NCI-H69 (cell line): ENCODE measurements around the gene DDX5.

Source experiments
- DNase-seq: peaks from one replicate; lab custom pipeline; 2025; lab: John Stamatoyannopoulos, UW

The DDX5 gene

DNA sequence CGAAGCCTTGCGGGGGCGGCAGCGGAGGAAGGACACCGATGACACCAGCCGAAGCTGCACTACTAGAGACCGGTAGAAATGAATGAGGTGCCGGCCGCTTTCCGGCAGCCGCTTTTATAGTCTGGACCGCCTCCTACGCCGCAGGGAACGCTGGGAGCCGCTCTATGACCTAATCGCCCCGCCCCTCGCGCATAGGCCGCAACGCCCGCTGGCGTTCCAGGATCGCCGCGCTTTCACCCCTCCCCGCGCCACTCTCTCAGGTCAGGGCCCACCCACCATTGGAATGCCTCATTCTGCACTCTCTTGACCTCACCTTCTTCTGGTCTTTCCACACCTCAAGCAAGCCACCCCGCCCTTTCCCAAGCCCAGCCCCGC is at the start of gene DDX5:
Gene DDX5, minus strand, starts transcription at position 89 of the 375 bp plus-strand sequence. CDS start 170 bp downstream, outside the sequence.
- peak; percentile 99 for DNase-seq

DNA sequence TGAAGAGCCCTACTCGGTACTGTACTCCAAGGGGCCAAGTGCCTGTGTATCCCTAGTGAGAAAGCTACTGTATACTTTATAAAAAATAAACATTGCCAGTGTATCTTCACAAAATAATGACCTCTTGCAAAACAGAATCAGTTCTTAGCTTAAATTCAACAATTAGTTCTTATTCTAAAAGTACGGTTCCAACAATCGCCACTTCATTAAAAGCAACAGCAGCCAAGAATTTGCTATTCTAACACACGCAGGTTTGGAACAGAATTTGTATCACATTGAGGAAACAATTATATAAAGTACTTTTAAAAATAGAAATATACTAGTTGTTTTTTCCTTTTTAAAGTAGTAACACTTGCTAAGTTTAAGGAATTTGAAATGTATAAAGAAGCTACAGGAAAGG is 49.2 kb upstream of the DDX5 start:
- no peak for DNase-seq

DNA sequence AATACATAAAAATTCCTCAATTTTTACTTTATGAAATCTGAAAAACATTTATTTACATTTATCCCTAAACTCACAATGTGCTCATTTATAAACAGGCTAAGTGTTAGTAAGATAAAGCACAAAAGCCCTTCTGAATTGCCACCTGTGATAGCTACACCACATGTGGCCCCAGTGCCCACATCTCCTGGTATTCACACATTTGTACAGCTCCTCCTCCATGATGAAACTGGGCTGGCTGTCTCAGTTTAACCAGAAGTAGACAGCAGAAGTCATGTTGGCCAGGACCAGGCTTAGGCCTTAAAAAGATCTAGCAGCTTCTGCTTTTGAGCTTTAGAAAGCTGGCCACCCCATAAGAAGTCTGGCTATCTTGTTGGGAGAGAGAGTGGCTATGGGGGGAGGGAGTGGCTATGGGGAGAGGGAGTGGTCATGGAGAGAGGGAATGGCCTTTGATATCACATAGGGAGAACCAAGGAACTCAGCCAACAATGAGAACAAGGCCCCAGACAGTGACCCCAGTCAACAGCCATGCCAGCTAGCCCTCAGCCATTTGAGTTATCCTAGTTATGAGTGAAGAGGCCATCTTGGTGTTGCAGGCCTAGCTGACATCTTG is 48.0 kb upstream of the DDX5 start:
- no peak for DNase-seq

DNA sequence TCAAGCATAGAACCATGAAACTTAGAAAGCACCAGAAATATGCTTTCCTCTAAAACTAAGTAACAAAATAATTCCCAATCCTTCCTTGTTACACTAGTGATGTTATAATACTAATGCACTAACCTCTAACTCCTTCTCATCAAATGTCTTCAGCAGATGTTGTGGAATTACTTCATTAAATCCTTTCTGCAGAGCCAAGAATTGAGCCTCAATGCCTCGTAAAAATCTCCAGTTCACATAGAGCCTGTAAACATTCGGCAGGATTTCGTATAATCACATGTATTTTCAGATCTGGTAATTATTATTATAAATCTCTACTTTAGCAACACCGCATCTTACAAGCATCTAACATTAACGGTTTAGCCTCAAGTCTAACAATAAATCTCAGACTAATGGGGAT is 45.4 kb upstream of the DDX5 start:
- no peak for DNase-seq

DNA sequence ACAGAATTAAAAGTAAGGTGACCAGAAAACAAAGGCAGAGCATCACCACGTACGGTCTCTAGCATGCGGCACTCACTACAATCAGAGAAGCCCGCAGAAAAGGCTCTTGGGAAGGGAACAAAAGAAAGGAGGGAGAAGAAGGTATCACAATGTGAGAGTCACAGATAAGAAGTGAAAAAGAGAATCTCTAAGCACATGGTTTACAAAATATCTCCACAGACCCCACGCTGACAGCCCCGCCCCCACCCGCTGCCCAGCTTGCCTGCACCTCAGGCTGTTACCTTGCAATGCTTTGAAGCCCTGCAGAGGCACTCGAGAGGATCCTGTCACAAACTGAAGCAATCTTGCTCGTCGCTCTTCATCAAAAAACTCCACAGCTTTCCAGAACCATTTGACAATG is 41.2 kb upstream of the DDX5 start:
- no peak for DNase-seq

DNA sequence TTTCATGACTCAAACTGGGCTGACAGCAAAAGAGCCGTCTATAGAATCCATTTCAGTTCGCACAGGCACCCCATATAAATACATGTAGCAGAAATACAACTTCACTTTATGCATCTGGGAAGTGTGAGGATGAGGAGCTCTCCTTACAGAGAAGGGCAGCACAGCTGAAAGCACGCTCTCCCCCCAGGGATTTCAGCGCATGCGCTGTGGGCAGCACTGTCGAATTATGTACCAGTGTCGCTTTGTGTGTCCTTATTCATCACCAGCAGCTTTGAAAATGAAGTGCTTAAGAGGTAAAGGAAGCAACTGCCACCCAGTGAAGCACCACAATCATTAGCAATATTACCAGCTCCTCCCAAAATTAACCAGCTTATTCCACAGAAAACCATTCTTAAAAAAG is 40.6 kb upstream of the DDX5 start:
- DNase-seq: no peak

DNA sequence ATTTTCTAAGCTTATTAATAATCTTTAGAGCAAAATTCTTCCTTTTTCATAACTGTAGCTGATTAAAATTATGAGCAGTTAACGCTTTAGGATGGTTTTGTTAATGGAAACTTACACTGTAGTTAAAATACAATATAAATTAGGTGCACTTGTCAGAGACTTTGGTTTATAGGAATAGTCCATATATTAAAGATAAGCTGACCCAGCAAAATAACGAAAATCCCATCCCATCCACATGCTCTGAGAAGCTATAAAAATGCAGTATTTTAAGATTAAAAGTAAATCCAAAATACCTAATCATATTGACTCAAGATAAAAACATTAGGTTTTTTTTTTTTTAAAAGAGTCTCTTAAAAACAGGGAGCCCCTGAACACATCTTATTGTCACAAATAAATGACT is 38.7 kb upstream of the DDX5 start:
- DNase-seq: no peak

DNA sequence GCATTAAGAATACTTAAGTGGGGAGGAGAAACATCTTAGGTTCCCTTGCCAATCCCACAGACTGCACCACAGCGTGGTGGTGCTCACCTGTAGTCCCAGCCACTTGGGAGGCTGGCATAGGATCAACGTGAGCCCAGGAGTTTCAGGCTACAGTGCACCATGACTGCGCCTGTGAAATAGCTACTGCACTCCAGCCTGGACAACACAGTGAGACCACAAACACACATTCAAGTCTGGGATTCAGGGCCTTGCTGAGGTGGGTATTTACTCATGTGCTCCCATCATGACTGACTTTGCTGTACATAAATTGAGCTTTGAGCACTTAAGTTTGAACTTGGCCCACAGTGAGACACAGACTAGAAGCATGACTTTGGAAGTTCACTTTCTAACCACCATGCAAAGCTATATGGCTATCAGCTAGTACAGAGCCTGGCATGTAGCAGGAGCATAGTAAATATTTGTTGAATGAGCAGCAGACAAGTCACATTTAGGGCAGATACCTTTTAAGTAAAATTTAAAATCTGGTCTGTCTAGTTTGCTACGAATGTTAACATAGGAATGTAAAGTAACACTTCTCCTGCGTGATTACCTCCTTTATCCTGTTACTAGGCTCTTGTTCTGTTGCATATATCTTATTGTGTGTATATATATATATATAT is 34.2 kb upstream of the DDX5 start:
- no peak for DNase-seq

DNA sequence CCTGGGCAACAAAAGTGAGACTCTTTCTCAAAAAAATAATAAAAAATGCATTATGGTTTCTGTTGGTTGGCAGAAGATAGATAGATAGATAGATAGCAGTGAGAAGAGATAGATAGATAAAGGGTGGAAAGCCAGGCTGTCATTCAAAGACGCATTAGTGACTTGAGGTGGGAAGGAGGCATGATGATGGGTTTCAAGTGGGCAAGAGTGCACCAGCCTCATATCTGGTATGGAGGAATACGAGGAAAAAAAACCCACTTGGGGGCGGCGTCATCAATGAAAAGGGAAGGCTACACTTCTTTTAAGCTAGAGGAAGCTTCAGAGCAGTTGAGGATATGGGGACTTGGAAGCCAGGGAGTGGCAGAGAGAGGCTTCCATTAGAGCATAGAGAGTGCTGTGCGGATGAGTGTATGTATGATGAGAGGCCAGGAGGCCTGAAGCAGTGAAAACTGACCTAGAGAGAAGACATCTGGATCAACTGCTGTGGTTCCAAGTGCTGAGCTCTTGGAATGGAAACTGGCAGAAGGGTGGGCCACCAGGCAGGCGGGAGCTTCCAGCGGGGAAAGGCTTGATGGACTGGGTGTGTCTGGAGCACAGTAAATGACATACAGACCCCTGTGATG is 32.5 kb upstream of the DDX5 start:
- DNase-seq: peak; percentile 19

DNA sequence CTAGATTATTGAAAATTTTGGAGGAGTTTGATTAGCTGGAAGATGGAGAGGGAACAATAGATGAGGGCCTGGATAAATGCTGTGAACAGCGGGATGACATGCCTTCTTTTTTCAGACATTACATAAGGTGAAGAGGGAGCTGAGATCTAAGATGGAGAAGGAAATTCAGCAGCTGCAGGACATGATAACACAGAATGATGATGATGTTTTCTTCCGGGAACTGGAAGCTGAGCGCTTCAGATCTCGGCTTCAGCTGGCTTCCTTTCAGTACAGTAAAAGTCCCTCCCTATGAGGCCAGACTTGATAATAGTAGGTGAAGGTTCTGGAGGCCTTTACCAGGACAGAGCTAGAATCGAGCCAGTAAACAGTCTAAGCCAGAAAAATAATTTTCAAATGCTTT is 31.4 kb upstream of the DDX5 start:
- no peak for DNase-seq

DNA sequence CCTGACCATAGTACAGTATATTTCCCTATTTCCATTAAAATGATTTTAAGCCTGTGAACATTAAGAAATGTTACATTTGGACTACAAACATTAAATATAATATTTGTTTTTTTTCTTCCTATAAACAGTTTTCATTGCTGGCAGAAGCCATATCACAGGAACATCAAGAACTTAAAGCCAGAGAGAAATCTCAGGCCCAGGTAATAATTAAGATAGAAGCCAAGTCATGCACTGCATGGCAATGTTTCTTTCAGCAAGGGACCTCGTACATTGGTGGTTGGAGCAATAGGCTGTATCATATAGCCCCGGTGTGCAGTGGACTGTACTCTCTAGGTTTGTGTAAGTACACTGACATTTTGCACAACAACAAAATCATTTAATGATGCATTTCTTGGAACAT is 30.8 kb upstream of the DDX5 start:
- no peak for DNase-seq

DNA sequence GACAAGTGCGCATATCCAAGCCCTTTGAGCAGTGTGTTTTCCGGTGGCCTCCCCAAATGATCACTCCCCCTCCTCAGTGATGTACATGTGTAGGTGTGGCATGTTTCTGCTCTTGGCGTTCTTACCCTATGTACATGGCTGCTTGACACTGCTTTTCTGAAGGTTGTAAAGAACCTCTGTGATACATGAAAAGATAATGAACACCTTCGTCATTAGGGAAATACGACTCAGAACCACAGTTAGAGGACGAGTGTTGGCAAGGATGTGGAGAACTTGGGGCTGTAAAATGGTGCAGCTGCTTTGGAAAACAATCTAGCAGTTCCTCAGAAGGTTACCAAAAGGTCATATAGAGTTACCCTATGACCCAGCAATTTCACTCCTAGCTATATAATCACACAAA is 29.3 kb upstream of the DDX5 start:
- no peak for DNase-seq

DNA sequence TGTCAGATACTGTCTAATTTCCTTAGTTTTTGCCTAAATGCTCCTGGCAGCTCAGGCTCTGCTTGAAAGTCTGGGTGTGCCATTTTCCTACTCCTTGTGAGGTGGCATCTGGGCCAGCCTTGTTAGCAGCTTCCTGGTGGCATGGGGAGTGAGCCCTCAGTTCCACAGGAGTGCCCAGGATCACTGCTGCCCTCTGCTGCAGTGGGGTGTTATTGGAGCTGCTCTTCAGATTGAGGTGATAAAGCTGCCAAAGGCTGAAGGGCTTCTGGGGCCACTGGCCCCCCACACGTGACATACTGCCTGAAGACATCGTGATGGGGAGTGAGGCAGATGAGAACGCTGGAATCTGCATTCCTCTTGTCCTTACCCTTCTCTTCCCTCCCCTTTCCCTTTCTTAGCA is 28.1 kb upstream of the DDX5 start:
- peak; percentile 5 for DNase-seq

DNA sequence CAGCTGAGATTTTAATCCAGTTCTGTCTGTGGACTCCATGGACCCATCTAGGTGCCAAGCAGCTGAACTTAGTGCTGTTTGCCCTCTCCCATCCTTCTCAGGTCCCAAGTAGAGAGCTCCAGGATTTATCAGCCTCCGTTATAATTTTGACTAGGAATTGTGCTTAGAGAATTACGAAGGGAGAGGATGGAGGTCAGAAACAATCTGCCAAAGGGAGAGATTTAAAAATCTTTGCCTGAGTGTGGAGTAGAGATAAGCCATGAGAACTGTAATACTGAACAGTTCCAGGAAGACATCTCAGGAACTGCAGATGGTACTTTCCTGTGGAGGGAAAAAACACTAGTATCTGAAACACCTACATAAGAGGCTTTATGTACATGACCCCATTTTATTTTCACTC is 27.7 kb upstream of the DDX5 start:
- no peak for DNase-seq

DNA sequence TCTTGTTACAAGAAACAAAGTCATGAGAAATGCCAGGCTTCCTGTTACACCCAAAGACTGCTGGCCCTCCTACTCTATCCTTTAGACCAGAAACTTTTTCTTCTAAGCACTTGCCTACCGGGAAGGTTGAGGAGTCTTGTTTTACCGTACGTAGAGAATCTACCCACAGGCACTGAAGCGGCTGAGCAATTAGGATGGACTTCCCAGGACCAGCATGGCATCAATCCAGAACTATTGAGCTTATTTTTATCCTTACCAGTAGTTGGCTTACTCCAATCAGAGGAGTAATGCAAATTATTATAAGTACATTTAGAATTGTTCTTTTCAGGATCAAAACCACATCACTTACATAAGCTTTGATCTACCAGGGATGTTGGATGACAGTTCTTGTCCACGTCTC is 26.3 kb upstream of the DDX5 start:
- DNase-seq: no peak

DNA sequence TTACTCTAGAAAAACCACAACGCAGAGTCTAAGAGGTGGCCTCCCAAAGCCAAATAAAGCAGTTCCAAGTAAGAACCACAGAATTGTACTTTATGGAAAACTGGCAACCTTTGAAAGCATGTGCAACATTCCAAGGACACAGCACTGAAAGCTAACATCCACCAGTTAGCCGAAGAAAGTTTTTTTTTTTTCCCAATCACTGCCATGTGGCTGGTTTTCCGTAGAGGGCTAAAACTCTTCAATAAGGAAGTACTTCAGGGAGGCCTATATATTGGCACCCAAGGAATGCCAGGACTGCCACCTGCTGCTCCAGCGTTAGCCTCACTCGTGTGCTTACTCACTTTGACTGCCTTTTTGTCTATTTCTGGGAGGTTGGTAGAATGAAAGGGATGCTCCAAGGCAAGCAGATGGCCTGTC is 25.9 kb upstream of the DDX5 start:
- DNase-seq: no peak

DNA sequence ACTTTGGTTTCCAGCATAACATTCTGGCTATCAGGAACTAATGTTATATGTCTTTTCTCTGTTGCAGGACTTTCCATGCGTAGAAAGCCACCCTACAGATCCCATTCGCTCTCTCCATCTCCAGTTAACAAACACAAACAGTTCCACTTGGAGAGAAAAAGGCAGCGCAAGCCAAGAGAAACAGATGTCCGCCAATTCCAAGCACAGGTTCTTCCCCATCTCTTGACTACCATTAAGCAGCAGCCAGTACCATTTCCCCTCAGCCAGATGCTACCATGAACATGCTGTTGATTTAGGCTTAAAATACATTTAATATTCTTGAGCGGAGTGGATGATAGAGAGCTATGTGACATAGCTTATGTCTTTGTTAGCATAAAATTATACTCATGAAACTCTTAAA is 23.1 kb upstream of the DDX5 start:
- DNase-seq: no peak

DNA sequence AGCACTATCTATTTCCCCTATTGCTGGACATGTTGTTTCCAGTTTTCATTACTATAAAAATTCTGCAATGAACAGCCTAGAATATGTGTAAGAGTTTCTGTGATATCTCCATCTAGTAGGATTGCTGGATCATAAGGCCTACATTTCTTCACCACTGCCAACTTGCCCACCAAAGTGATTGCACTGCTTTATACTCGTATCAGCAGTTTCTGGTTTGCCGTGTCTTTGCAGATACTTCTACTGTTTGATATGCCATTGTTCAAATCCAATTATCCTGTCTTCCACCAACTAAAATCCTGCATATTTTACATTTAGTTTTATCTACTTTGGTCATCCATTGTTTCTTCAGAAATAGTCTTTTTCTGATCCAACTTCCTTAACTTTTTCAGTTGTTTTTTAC is 21.8 kb upstream of the DDX5 start:
- no peak for DNase-seq

DNA sequence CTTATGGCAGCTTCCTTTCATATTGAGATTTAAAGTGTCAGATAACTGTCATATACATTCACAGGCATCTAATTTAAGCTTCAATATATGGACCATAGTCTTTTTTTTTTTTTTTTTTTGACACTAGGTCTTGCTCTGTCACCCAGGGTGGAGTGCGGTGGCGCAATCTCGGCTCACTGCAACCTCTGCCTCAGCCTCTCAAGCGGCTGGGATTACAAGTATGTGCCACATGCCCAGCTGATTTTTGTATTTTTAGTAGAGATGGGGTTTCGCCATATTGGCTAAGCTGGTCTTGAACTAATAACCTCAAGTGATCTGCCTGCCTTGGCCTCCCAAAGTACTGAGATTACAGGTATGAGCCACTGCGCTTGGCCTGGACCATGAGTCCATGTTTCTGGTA is 14.3 kb upstream of the DDX5 start:
- no peak for DNase-seq

DNA sequence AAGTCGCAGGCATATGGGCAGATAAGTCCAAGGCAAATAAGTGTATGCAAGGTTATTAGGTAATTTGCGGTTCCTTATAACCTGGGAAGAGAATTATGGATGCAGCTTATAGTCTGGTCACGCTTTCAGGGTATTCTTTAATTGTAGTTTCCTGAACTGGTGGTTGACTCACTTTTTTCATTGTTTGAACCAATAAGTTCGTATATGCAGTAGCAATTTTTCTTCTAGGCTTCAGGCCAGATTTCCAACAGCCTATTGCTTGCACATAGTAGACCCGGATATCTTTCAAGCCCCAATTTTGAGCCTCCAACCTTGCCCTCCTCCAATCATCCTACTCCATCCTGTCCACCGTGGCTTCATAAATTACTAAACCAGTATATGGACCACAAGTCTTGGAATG is 13.5 kb upstream of the DDX5 start:
- DNase-seq: no peak

DNA sequence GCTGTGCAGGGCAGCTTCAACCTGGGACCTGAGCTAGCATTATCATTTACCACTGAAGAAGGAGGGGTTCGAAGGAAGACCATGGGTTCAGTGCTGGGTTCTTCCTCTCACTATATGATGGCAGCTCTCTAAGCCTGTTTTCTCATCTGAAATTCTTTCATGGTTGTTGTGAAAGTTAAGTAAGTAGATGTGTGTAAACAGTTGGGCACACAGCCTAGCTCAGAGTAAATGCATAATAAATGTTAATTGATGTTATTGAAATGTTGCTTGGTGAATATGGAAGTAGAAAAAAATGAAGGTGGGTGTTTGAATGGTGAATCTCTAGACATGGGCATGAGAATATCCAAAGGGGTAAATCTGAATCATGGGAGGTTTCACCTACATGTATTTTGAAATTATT is 9.7 kb upstream of the DDX5 start:
- no peak for DNase-seq

DNA sequence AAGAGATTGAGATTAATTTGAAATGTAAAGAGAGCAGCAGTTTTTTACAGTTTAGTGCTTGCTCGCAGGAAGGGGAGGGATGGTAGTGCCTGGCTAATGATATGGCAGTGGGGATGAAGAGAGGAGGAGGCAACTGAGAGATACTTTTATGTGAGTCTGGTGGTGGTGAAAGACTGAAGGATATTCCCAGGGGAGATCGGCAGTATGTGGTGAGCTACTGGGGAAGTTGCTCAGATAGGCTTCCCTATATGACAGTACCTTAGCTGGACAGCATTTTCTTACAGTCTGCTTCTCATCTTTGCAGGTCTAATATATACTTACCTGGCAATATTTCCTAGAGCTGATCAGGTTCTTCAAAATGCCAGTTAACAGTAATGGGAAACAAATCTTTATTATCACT is 9.3 kb upstream of the DDX5 start:
- no peak for DNase-seq

DNA sequence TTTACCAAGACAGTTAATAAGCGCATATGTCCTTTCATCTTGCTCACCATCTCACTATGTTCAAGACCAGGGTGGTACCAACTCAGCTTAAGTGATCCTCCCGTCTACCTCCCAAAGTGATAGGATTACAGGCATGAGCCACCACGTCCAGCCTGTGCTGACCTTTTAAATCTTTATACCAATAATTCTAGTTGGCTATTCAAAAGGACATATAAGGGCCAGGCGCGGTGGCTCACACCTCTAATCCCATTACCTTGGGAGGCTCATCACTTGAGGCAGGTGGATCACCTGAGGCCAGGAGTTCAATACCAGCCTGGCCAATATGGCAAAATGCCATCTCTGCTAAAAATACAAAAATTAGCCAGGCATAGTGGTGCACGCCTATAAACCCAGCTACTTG is 3.1 kb upstream of the DDX5 start:
- DNase-seq: no peak

DNA sequence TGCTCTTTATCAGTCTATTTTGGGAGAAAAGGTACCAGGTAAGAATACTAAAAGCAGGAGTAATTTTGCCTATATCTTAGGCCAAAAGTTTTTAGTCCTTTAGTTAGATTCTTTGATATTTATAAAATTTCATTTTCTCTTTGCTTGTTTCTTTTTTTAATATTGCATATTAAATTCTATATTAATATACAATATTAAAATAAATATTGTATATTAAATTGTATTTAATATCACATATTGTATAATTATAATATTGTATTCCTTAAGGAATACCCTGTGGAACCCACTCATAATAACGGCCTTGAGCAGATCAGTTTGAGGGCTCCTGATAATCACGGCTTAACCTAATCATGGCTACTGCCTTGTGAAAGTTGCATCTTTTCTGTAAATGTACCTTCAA is 2.6 kb upstream of the DDX5 start:
- no peak for DNase-seq
